Measurements from ENCODE around the gene THYN1.

GRCh38 chr11:134260983-134261382, 7.8 kb upstream of the THYN1 start:
- TF ChIP-seq, protein P1, sequence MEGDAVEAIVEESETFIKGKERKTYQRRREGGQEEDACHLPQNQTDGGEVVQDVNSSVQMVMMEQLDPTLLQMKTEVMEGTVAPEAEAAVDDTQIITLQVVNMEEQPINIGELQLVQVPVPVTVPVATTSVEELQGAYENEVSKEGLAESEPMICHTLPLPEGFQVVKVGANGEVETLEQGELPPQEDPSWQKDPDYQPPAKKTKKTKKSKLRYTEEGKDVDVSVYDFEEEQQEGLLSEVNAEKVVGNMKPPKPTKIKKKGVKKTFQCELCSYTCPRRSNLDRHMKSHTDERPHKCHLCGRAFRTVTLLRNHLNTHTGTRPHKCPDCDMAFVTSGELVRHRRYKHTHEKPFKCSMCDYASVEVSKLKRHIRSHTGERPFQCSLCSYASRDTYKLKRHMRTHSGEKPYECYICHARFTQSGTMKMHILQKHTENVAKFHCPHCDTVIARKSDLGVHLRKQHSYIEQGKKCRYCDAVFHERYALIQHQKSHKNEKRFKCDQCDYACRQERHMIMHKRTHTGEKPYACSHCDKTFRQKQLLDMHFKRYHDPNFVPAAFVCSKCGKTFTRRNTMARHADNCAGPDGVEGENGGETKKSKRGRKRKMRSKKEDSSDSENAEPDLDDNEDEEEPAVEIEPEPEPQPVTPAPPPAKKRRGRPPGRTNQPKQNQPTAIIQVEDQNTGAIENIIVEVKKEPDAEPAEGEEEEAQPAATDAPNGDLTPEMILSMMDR (optimal IDR thresholded peaks at IDR 0.05 in 1 of 3, IDR thresholded peaks at IDR 0.05 in 1 of 3, conservative IDR thresholded peaks at IDR 0.05 in 1 of 3; ENCODE audit: extremely low read depth in 1 of 3, insufficient read depth in 2 of 3, low read length in 3 of 3), result no peak
- no peak for TF ChIP-seq EZH2 (IDR thresholded peaks at IDR 0.05; ENCODE audit: low read length)

Data from keratinocyte (primary cell).